ENCODE measurements around the gene RAB40B.

GRCh38 chr17:82687871-82688270, 10.6 kb downstream of the RAB40B start:
- TF ChIP-seq CTCF (IDR thresholded peaks at IDR 0.05): no peak
- TF ChIP-seq POLR2A (IDR thresholded peaks at IDR 0.05): no peak
- TF ChIP-seq POLR2AphosphoS5 (IDR thresholded peaks at IDR 0.05; ENCODE audit: insufficient read depth in 1 of 2, low read depth in 1 of 2): no peak

Measured in vagina (tissue), 2 donors.